ENCODE data around the gene TTC23L.

The TTC23L gene

GRCh38 chr5:34833976-34834793 is 4.8 kb upstream of the TTC23L start:
- DNase-seq, result no peak

GRCh38 chr5:34834794-34835089 is 4.2 kb upstream of the TTC23L start:
- no peak for DNase-seq

- no peak for DNase-seq
These were observed 3.3 kb upstream of the TTC23L start for GRCh38 chr5:34835664-34836063.

- no peak for DNase-seq
These were observed 2.9 kb downstream of the TTC23L start for GRCh38 chr5:34841816-34842215.

GRCh38 chr5:34842554-34842953 is 3.6 kb downstream of the TTC23L start:
- no peak for DNase-seq

GRCh38 chr5:34843497-34843896 is 4.5 kb downstream of the TTC23L start:
- no peak for DNase-seq

GRCh38 chr5:34844106-34844505 is 5.1 kb downstream of the TTC23L start:
- DNase-seq, result no peak

- no peak for DNase-seq
These were observed 6.0 kb downstream of the TTC23L start for GRCh38 chr5:34844999-34845398.

GRCh38 chr5:34847056-34847455 is 8.1 kb downstream of the TTC23L start:
- DNase-seq, result no peak

GRCh38 chr5:34847552-34847951 is 8.6 kb downstream of the TTC23L start:
- no peak for DNase-seq

GRCh38 chr5:34848230-34848629 is 9.3 kb downstream of the TTC23L start:
- no peak for DNase-seq

GRCh38 chr5:34849253-34849652 is 10.3 kb downstream of the TTC23L start:
- no peak for DNase-seq

- DNase-seq, result no peak
These were observed 15.7 kb downstream of the TTC23L start for GRCh38 chr5:34854459-34855174.

GRCh38 chr5:34857161-34857560 is 18.2 kb downstream of the TTC23L start:
- no peak for DNase-seq

GRCh38 chr5:34857894-34858293 is 18.9 kb downstream of the TTC23L start:
- DNase-seq, result no peak

- DNase-seq, result no peak
These were observed 19.8 kb downstream of the TTC23L start for GRCh38 chr5:34858790-34859189.

- no peak for DNase-seq
These were observed 20.3 kb downstream of the TTC23L start for GRCh38 chr5:34859253-34859652.

GRCh38 chr5:34863946-34864345 is 25.0 kb downstream of the TTC23L start:
- DNase-seq, result no peak

- no peak for DNase-seq
These were observed 26.1 kb downstream of the TTC23L start for GRCh38 chr5:34865091-34865490.

GRCh38 chr5:34866989-34867471 is 28.1 kb downstream of the TTC23L start:
- DNase-seq, result no peak

- no peak for DNase-seq
These were observed 28.7 kb downstream of the TTC23L start for GRCh38 chr5:34867660-34868059.

- no peak for DNase-seq
These were observed 29.8 kb downstream of the TTC23L start for GRCh38 chr5:34868791-34869190.

- no peak for DNase-seq
These were observed 30.3 kb downstream of the TTC23L start for GRCh38 chr5:34869256-34869655.

- DNase-seq, result no peak
These were observed 31.4 kb downstream of the TTC23L start for GRCh38 chr5:34870382-34870781.

- DNase-seq, result no peak
These were observed 37.3 kb downstream of the TTC23L start for GRCh38 chr5:34876275-34876674.
